ENCODE results near the gene LTB4R2. TPM values are rescaled to one million over a fixed set of nuclear protein-coding genes. Genes with fewer than 3 reads are reported as not detected.

LTB4R2 gene
- total RNA-seq, 2 donors from 2014 or later = 19.5 to 27.3 TPM

DNA sequence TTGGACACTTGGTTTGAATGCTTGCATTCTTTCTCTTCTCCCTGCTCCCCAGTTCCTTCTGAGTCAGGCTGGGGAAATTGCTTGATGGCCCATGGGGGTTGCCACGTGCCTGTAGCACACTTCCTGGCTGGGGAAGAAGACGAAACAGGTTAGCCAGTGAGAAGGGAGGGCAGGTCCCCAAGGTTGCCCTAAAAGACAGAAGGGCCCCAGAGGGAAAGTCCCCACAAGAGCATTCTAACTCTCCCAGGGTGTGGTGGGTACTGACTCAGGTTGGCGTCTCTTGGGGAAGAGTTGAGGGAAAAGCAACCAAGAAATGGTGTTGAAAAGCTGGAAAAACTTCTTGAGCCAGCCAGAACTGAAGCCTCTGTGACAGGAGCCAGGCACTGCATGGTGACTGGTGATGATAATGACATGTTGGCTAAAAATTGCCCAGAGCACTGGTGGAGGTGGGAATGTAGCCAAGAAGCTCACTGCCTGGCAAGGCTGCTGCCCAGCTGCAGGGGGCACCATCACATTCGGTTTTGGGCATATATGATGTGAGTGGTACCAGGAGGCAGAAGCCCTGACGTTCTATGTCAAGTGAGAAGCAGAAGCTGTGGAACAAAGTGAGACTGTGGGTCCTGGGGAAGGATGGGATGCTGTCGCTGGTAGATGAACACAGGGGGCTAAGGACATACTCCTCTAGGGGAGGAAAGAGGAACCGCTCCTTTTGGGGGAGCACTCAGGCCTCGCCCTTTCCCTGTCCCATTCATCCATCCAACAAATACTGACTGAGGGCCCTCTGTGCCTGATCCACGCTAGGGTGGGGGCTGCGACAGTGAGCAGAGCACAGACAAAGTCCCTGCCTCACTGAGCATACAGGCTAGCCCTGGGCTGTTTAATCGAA, 30.4 kb upstream of the LTB4R2 start:
- 72% methylated on average over 11 of the region's 11 CpGs for WGBS
- H3K27me3 ChIP-seq (replicated peaks; ENCODE audit: insufficient read depth) = no peaks in the 10 kb centered on the region
- no peak overlapping the region for H3K27ac ChIP-seq
- TF ChIP-seq CTCF (IDR thresholded peaks at IDR 0.05) (no peak), POLR2A (IDR thresholded peaks at IDR 0.05) (no peak), POLR2AphosphoS5 (IDR thresholded peaks at IDR 0.05) (no peak)
- no peak overlapping the region for H3K4me3 ChIP-seq
- H3K4me1 ChIP-seq (replicated peaks) = no peaks in the 10 kb centered on the region
- intact Hi-C loops (cut with DNase I) = no loop called here
- H3K9me3 ChIP-seq = no peaks in the 10 kb centered on the region
- no peak for DNase-seq (ENCODE audit: low spot score)
- H3K36me3 ChIP-seq = no peaks in the 10 kb centered on the region

DNA sequence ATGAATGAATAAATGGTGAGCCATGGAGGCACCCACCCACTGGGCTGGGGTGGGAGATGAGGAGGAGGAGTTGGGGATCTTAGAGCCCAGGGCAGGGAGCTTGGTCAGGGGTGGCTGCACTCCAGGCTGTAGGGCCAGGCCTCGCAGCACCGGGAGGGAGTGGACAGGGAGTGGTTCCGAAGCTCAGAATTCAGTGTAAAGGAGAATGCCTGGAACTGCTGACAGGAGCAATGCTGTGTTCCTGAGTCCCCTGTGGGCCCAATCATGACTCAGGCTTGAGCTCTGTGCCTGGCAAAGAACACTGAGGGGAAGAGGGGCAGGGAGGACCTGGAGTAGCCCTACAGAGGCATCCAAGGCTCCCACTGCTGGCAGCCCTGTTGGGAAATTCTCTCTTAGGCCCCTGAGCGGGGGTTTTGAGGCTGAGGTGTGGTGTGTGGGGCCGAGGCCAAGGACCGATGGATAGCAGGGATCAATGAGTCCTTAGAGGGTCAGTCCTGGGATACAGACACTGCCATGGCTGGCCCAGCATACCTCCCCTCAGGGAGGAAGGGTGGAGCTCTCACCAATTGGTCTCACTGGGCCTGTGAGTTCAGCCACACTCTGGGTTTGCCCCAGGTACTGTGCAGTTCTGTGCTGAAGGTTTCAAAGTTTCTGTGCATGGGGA, 29.0 kb upstream of the LTB4R2 start:
- no peaks in the 10 kb centered on the region for H3K36me3 ChIP-seq
- H3K4me3 ChIP-seq = no peak overlapping the region
- no peaks in the 10 kb centered on the region for H3K9me3 ChIP-seq
- no peak for DNase-seq (ENCODE audit: low spot score)
- intact Hi-C loops (cut with DNase I) = no loop called here
- H3K27me3 ChIP-seq (replicated peaks; ENCODE audit: insufficient read depth) = no peaks in the 10 kb centered on the region
- WGBS = 75% methylated on average over 6 of the region's 6 CpGs
- no peaks in the 10 kb centered on the region for H3K4me1 ChIP-seq (replicated peaks)
- TF ChIP-seq POLR2AphosphoS5 (IDR thresholded peaks at IDR 0.05) (no peak), POLR2A (IDR thresholded peaks at IDR 0.05) (no peak), CTCF (IDR thresholded peaks at IDR 0.05) (no peak)
- H3K27ac ChIP-seq = no peak overlapping the region

DNA sequence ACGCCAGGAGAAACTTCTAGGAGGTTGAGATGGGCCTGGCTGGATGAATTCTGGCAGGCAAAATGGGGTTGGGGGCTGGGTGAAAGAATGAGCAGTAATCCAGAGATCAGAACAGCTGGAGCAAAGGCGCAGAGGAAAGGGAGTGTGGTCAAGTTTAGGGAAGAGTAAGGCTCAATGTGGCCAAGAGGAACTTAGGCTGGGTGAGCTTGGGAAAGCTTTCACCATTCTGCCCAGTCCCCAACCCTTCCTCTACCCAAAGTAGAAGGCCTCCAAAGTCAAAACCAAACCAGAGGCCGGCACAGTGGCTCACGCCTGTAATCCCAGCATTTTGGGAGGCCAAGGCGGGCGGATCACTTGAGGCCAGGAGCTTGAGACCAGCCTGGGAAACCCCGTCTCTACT, 28.3 kb upstream of the LTB4R2 start:
- Histone ChIP-seq H3K4me1 (replicated peaks) (no peaks in the 10 kb centered on the region), H3K36me3 (no peaks in the 10 kb centered on the region), H3K27me3 (replicated peaks; ENCODE audit: insufficient read depth) (no peaks in the 10 kb centered on the region), H3K4me3 (no peak overlapping the region), H3K27ac (no peak overlapping the region), H3K9me3 (no peaks in the 10 kb centered on the region)
- no peak for DNase-seq (ENCODE audit: low spot score)
- no peak for TF ChIP-seq POLR2AphosphoS5 (IDR thresholded peaks at IDR 0.05)
- no peak for TF ChIP-seq POLR2A (IDR thresholded peaks at IDR 0.05)
- no peak for TF ChIP-seq CTCF (IDR thresholded peaks at IDR 0.05)
- 89% methylated on average over 7 of the region's 7 CpGs for WGBS
- intact Hi-C loops (cut with DNase I) = no loop called here

DNA sequence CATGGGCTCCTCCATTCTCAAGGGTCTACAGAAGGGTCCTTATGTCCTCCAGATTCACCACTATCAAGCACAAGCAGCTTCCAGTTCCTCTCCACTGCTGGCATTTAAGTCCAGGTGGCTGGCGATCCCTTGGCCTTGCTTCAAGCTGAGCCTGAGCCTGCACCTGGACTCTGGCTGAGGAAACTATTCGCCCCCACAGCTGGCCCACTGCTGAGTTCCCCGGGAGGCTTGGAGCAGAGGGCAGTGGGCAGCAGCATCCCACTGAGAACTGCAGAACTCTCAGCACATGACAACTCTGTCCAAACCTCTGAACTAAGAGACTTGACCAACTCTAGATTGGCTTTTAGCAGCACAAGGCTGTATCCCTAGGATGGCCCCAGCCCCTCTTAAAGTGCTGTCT, 27.2 kb upstream of the LTB4R2 start:
- Histone ChIP-seq H3K4me1 (replicated peaks) (no peaks in the 10 kb centered on the region), H3K27ac (no peak overlapping the region), H3K27me3 (replicated peaks; ENCODE audit: insufficient read depth) (no peaks in the 10 kb centered on the region), H3K4me3 (no peak overlapping the region), H3K9me3 (no peaks in the 10 kb centered on the region), H3K36me3 (no peaks in the 10 kb centered on the region)
- intact Hi-C loops (cut with DNase I) = no loop called here
- TF ChIP-seq CTCF (IDR thresholded peaks at IDR 0.05) (no peak), POLR2AphosphoS5 (IDR thresholded peaks at IDR 0.05) (no peak), POLR2A (IDR thresholded peaks at IDR 0.05) (no peak)
- no peak for DNase-seq (ENCODE audit: low spot score)
- 81% methylated on average over 3 of the region's 3 CpGs for WGBS

All from prostate gland (tissue), 2 donors.